HEK293 (cell line): ENCODE measurements around the gene MYO18B.

Experiments
- BCL11A ChIP-seq: fragments of 450-650 bp; formaldehyde crosslinking; IDR thresholded peaks from 2 replicates; pipeline ENCODE4 v1.5.1; 2016; ENCODE audit warnings: low read depth, missing biosample characterization, missing genetic modification characterization
- BCL11B ChIP-seq: fragments of 450-650 bp; formaldehyde crosslinking; IDR thresholded peaks from 2 replicates; pipeline ENCODE4 v1.5.1; 2016; ENCODE audit warnings: low read depth, missing biosample characterization, missing genetic modification characterization
- YY1 ChIP-seq: fragments of 450-650 bp; formaldehyde crosslinking; IDR thresholded peaks from 2 replicates; pipeline ENCODE4 v1.5.1; 2018; ENCODE audit warnings: missing biosample characterization, missing genetic modification characterization
- ZEB2 ChIP-seq: fragments of 450-650 bp; formaldehyde crosslinking; IDR thresholded peaks from 2 replicates; pipeline ENCODE4 v1.5.1; 2016; ENCODE audit warnings: missing biosample characterization, missing genetic modification characterization
- ZNF274 ChIP-seq, 2 experiments: fragments of 200-500 bp in 1 of 2; fragments of 450-650 bp in 1 of 2; sonication (Bioruptor generic) in 1 of 2; formaldehyde crosslinking in 1 of 2; IDR thresholded peaks; 2 replicates each; pipeline versions ENCODE4 v1.5.1 to v1.6.1; 2014 to 2016; ENCODE audit warnings: borderline replicate concordance in 1 of 2, inconsistent platforms in 1 of 2, low read length in 1 of 2, missing biosample characterization in 1 of 2, missing genetic modification characterization in 1 of 2
- ZNF416 ChIP-seq: fragments of 450-650 bp; formaldehyde crosslinking; IDR thresholded peaks from 2 replicates; pipeline ENCODE4 v1.5.1; 2016; ENCODE audit warnings: missing biosample characterization, missing genetic modification characterization
- ZNF529 ChIP-seq: fragments of 450-650 bp; formaldehyde crosslinking; IDR thresholded peaks from 2 replicates; pipeline ENCODE4 v1.5.1; 2017; ENCODE audit warnings: missing genetic modification characterization, missing biosample characterization; ENCODE audit not compliant: insufficient replicate concordance
- ZNF791 ChIP-seq: fragments of 450-650 bp; formaldehyde crosslinking; IDR thresholded peaks from 2 replicates; pipeline ENCODE4 v1.5.1; 2016; ENCODE audit warnings: missing biosample characterization, missing genetic modification characterization
- ZNF792 ChIP-seq: fragments of 450-650 bp; formaldehyde crosslinking; IDR thresholded peaks from 2 replicates; pipeline ENCODE4 v1.5.1; 2016; ENCODE audit warnings: missing biosample characterization, missing genetic modification characterization
- TF ChIP-seq, protein P1 (sequence below): fragments of 450-650 bp; formaldehyde crosslinking; IDR thresholded peaks from 2 replicates; pipeline ENCODE4 v1.5.1; 2016; ENCODE audit warnings: missing biosample characterization, missing genetic modification characterization
- TF ChIP-seq, protein P2 (sequence below): fragments of 450-650 bp; formaldehyde crosslinking; IDR thresholded peaks from 2 replicates; pipeline ENCODE4 v1.5.1; 2016; ENCODE audit warnings: missing biosample characterization, missing genetic modification characterization, borderline replicate concordance
- TF ChIP-seq, protein P3 (sequence below): fragments of 450-650 bp; formaldehyde crosslinking; IDR thresholded peaks from 2 replicates; pipeline ENCODE4 v1.5.1; 2016; ENCODE audit warnings: missing biosample characterization, missing genetic modification characterization

DNA sequence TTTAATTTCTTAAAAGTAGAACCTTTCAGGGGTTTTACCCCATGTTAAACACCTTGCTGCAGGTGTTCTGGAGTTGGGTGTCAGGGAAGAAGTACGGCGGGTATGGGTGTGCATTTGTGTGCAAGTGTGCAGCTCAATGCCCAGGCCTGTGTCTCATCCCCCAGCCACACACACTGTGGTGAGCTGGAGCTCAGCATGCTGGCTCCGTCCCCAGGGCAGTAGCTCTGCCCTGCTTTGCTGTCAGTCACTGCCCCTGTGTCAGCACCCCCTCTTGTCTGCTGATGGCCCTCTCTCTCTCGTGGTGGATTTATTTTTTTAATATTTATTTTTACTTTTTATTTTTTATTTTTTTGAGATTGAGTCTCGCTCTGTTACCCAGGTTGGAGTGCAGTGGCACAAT, 35.8 kb upstream of the MYO18B start:
- TF ChIP-seq YY1 (tag by site-specific recombination) (no peak), ZNF792 (tag by site-specific recombination) (no peak), ZNF529 (tag by site-specific recombination) (no peak), BCL11A (tag by site-specific recombination) (no peak), ZNF416 (tag by site-specific recombination) (no peak), ZEB2 (tag by site-specific recombination) (no peak), ZNF274 (IDR thresholded peaks at IDR 0.05; ENCODE audit: low read length) (no peak), ZNF274 (tag by site-specific recombination; IDR thresholded peaks at IDR 0.05; ENCODE audit: borderline replicate concordance) (no peak), ZNF791 (tag by site-specific recombination) (no peak), BCL11B (no peak)
- TF ChIP-seq, protein P1, sequence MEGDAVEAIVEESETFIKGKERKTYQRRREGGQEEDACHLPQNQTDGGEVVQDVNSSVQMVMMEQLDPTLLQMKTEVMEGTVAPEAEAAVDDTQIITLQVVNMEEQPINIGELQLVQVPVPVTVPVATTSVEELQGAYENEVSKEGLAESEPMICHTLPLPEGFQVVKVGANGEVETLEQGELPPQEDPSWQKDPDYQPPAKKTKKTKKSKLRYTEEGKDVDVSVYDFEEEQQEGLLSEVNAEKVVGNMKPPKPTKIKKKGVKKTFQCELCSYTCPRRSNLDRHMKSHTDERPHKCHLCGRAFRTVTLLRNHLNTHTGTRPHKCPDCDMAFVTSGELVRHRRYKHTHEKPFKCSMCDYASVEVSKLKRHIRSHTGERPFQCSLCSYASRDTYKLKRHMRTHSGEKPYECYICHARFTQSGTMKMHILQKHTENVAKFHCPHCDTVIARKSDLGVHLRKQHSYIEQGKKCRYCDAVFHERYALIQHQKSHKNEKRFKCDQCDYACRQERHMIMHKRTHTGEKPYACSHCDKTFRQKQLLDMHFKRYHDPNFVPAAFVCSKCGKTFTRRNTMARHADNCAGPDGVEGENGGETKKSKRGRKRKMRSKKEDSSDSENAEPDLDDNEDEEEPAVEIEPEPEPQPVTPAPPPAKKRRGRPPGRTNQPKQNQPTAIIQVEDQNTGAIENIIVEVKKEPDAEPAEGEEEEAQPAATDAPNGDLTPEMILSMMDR (tag by site-specific recombination): no peak
- TF ChIP-seq, protein P2, sequence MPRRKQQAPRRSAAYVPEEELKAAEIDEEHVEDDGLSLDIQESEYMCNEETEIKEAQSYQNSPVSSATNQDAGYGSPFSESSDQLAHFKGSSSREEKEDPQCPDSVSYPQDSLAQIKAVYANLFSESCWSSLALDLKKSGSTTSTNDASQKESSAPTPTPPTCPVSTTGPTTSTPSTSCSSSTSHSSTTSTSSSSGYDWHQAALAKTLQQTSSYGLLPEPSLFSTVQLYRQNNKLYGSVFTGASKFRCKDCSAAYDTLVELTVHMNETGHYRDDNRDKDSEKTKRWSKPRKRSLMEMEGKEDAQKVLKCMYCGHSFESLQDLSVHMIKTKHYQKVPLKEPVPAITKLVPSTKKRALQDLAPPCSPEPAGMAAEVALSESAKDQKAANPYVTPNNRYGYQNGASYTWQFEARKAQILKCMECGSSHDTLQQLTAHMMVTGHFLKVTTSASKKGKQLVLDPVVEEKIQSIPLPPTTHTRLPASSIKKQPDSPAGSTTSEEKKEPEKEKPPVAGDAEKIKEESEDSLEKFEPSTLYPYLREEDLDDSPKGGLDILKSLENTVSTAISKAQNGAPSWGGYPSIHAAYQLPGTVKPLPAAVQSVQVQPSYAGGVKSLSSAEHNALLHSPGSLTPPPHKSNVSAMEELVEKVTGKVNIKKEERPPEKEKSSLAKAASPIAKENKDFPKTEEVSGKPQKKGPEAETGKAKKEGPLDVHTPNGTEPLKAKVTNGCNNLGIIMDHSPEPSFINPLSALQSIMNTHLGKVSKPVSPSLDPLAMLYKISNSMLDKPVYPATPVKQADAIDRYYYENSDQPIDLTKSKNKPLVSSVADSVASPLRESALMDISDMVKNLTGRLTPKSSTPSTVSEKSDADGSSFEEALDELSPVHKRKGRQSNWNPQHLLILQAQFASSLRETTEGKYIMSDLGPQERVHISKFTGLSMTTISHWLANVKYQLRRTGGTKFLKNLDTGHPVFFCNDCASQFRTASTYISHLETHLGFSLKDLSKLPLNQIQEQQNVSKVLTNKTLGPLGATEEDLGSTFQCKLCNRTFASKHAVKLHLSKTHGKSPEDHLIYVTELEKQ (tag by site-specific recombination): no peak
- TF ChIP-seq, protein P3, sequence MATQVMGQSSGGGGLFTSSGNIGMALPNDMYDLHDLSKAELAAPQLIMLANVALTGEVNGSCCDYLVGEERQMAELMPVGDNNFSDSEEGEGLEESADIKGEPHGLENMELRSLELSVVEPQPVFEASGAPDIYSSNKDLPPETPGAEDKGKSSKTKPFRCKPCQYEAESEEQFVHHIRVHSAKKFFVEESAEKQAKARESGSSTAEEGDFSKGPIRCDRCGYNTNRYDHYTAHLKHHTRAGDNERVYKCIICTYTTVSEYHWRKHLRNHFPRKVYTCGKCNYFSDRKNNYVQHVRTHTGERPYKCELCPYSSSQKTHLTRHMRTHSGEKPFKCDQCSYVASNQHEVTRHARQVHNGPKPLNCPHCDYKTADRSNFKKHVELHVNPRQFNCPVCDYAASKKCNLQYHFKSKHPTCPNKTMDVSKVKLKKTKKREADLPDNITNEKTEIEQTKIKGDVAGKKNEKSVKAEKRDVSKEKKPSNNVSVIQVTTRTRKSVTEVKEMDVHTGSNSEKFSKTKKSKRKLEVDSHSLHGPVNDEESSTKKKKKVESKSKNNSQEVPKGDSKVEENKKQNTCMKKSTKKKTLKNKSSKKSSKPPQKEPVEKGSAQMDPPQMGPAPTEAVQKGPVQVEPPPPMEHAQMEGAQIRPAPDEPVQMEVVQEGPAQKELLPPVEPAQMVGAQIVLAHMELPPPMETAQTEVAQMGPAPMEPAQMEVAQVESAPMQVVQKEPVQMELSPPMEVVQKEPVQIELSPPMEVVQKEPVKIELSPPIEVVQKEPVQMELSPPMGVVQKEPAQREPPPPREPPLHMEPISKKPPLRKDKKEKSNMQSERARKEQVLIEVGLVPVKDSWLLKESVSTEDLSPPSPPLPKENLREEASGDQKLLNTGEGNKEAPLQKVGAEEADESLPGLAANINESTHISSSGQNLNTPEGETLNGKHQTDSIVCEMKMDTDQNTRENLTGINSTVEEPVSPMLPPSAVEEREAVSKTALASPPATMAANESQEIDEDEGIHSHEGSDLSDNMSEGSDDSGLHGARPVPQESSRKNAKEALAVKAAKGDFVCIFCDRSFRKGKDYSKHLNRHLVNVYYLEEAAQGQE (tag by site-specific recombination): no peak
